Fibroblast of lung (primary cell): ENCODE data around the gene MINPP1. TPM values are rescaled to one million over a fixed set of nuclear protein-coding genes. Genes with fewer than 3 reads are reported as not detected.

Experiments used
- DNase-seq, 2 donors: peaks; one replicate each; pipeline versions ENCODE4 v3.0.0 to v3.0.0-alpha.2; 2010; ENCODE audit warnings: low read depth in 2 of 2
- H2AFZ ChIP-seq: 2 replicates; pipeline ENCODE4 v1.5.1; 2012; ENCODE audit warnings: low read length, control low read depth, inconsistent platforms
- H3K27ac ChIP-seq: 2 replicates; pipeline ENCODE4 v1.5.1; 2011; ENCODE audit warnings: low read length, control low read depth; ENCODE audit not compliant: insufficient read depth
- H3K27me3 ChIP-seq: 2 replicates; pipeline ENCODE4 v1.5.1; 2011; ENCODE audit warnings: mild to moderate bottlenecking, low read length; ENCODE audit not compliant: control insufficient read depth, insufficient read depth
- H3K36me3 ChIP-seq: 2 replicates; pipeline ENCODE4 v1.5.1; 2011; ENCODE audit warnings: low read length; ENCODE audit not compliant: control insufficient read depth, insufficient read depth
- H3K4me1 ChIP-seq: 2 replicates; pipeline ENCODE4 v1.5.1; 2011; ENCODE audit warnings: low read length; ENCODE audit not compliant: control insufficient read depth, insufficient read depth; ENCODE audit errors: extremely low read depth
- H3K4me2 ChIP-seq: 2 replicates; pipeline ENCODE4 v1.5.1; 2011; ENCODE audit warnings: low read length, control low read depth; ENCODE audit not compliant: insufficient read depth; ENCODE audit errors: extremely low read depth
- H3K4me3 ChIP-seq, 4 experiments: fragments of 200-600 bp in 1 of 4; sonication (generic) in 1 of 4; replicated peaks in 1 of 4; 2 replicates each; pipeline ENCODE4 v1.5.1; 2011 to 2016; ENCODE audit warnings: low read length in 4 of 4, low read depth in 3 of 4, mild to moderate bottlenecking in 3 of 4, control low read depth in 2 of 4, inconsistent platforms in 1 of 4, mixed read lengths in 1 of 4; ENCODE audit not compliant: insufficient read depth in 1 of 4; ENCODE audit errors: control extremely low read depth in 1 of 4
- H3K79me2 ChIP-seq: 2 replicates; pipeline ENCODE4 v1.5.1; 2012; ENCODE audit warnings: mild to moderate bottlenecking, low read length, inconsistent platforms; ENCODE audit not compliant: control insufficient read depth, insufficient read depth
- H3K9ac ChIP-seq: 2 replicates; pipeline ENCODE4 v1.5.1; 2011; ENCODE audit warnings: mild to moderate bottlenecking, low read length, control low read depth; ENCODE audit not compliant: insufficient read depth
- H3K9me3 ChIP-seq: 2 replicates; pipeline ENCODE4 v1.5.1; 2012; ENCODE audit warnings: low read depth, low read length; ENCODE audit not compliant: control insufficient read depth, insufficient read depth
- H4K20me1 ChIP-seq: 2 replicates; pipeline ENCODE4 v1.5.1; 2011; ENCODE audit warnings: low read length; ENCODE audit not compliant: control insufficient read depth, insufficient read depth; ENCODE audit errors: extremely low read depth
- EZH2 ChIP-seq: IDR thresholded peaks from 2 replicates; pipeline ENCODE4 v1.5.1; 2012; ENCODE audit warnings: low read length, control low read depth, mild to moderate bottlenecking; ENCODE audit errors: missing control alignments
- polyA plus RNA-seq, 2 donors: library from polyadenylated mRNA; depleted of rRNA in 1 of 2; stranded (reverse) in 1 of 2; unstranded in 1 of 2; fragments of >200 nt; gene quantifications; 2 replicates each; pipeline ENCODE4 v1.2.1, GENCODE V29; 2011 to 2012; ENCODE audit warnings: missing spikeins in 1 of 2
- total RNA-seq: library from RNA; depleted of rRNA; stranded (reverse); fragments of >200 nt; gene quantifications from 2 replicates; pipeline ENCODE4 v1.2.1, GENCODE V29; 2014
- TF ChIP-seq, protein P1 (sequence below), 2 donors: IDR thresholded peaks in 1 of 2; conservative IDR thresholded peaks in 1 of 2; 1 replicate in 1 of 2; 2 replicates in 1 of 2; pipeline ENCODE4 v1.5.1; 2011 to 2012; ENCODE audit warnings: low read length in 2 of 2, control low read depth in 1 of 2, inconsistent platforms in 1 of 2, low read depth in 1 of 2, mild to moderate bottlenecking in 1 of 2

The MINPP1 gene
- total and polyA plus RNA-seq, 2 donors (not counting 1 experiment from before 2014, with no cell fraction given) = 18.5 to 24.4 TPM

DNA sequence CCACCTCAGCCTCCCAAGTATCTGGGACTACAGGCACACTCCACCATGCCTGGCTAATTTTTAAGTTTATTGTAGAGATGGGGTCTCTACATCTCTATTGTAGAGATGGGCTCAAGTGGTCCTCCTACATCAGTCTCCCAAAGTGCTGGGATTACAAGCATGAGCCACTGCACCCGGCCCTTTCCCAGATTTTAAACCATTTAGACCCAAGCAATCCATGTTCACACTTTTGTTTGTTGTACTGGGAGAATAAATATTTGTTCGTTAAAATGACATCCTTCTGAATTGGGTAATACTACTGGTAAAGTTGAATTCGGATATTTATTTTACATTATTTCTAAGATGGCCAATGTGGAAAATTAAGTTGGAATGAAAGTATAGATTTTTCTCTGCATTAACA is 52.7 kb downstream of the MINPP1 start:
- DNase-seq = no peak
- no peaks in the 10 kb centered on the region for H3K27me3 ChIP-seq
- TF ChIP-seq, protein P1, sequence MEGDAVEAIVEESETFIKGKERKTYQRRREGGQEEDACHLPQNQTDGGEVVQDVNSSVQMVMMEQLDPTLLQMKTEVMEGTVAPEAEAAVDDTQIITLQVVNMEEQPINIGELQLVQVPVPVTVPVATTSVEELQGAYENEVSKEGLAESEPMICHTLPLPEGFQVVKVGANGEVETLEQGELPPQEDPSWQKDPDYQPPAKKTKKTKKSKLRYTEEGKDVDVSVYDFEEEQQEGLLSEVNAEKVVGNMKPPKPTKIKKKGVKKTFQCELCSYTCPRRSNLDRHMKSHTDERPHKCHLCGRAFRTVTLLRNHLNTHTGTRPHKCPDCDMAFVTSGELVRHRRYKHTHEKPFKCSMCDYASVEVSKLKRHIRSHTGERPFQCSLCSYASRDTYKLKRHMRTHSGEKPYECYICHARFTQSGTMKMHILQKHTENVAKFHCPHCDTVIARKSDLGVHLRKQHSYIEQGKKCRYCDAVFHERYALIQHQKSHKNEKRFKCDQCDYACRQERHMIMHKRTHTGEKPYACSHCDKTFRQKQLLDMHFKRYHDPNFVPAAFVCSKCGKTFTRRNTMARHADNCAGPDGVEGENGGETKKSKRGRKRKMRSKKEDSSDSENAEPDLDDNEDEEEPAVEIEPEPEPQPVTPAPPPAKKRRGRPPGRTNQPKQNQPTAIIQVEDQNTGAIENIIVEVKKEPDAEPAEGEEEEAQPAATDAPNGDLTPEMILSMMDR (conservative IDR thresholded peaks at IDR 0.05 in 1 of 2, IDR thresholded peaks at IDR 0.05 in 1 of 2; ENCODE audit: low read depth in 1 of 2, low read length in 2 of 2) = no peak
- TF ChIP-seq EZH2 = no peak

DNA sequence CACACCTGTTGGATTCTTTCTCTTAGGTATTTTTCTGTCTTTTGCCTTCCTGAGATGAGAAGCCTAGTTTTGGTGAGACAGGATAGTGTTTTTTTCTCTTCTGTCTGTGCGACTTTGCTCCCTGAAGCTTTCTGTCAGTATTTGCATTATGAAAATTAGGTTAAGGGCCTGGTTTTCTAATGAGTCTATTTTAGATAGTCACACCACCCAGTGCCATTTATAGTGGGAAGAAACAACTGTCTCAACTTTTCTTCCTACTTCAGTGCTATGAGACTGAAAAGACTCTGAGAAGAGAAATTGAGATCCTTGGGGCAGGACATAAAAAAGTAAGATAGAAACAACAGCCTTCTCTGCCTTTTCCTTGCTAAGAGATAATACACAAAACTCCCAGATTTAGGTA is 53.6 kb downstream of the MINPP1 start:
- Histone ChIP-seq H3K9ac (no peak overlapping the region), H3K79me2 (no peaks in the 10 kb centered on the region)
- TF ChIP-seq, protein P1 (conservative IDR thresholded peaks at IDR 0.05 in 1 of 2, IDR thresholded peaks at IDR 0.05 in 1 of 2; ENCODE audit: low read depth in 1 of 2, low read length in 2 of 2) = no peak
- no peak for TF ChIP-seq EZH2

More for the DNA sequence above, 52.7 kb downstream of the MINPP1 start:
- no peak overlapping the region for H3K4me2 ChIP-seq
- peaks cover 2% of the 10 kb centered on the region for H3K4me1 ChIP-seq
- H3K4me3 ChIP-seq = no peak overlapping the region
- H3K27ac ChIP-seq = no peak overlapping the region
- no peak overlapping the region for H3K9ac ChIP-seq
- H2AFZ ChIP-seq = no peak overlapping the region
- H3K9me3 ChIP-seq = no peaks in the 10 kb centered on the region
- H3K79me2 ChIP-seq = no peaks in the 10 kb centered on the region
- no peaks in the 10 kb centered on the region for H4K20me1 ChIP-seq
- no peaks in the 10 kb centered on the region for H3K36me3 ChIP-seq

DNA sequence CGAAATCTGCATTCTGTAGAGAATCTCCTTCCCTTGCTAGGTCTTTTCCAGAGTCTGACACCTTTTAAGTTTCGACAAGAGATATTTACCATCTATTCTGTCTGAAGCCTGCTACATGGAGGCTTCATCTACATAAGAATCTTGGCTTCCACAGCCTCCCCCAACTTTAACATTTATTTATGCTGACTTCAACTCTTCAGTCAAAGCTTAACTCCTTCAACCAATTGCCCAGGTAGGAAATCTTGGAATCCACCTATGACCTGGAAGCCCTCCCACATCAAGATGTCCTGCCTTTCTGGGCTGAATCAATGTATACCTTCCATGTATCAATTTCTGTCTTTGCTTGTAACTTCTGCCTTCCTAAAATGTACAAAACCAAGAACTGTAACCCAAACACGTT is 54.7 kb downstream of the MINPP1 start:
- no peaks in the 10 kb centered on the region for H3K9me3 ChIP-seq
- TF ChIP-seq, protein P1 (conservative IDR thresholded peaks at IDR 0.05 in 1 of 2, IDR thresholded peaks at IDR 0.05 in 1 of 2; ENCODE audit: low read depth in 1 of 2, low read length in 2 of 2) = no peak
- no peak for TF ChIP-seq EZH2
- H3K4me3 ChIP-seq = no peak overlapping the region
- H2AFZ ChIP-seq = no peak overlapping the region
- no peak overlapping the region for H3K4me2 ChIP-seq
- H3K36me3 ChIP-seq = no peaks in the 10 kb centered on the region
- no peaks in the 10 kb centered on the region for H4K20me1 ChIP-seq
- DNase-seq = no peak
- no peaks in the 10 kb centered on the region for H3K79me2 ChIP-seq
- no peaks in the 10 kb centered on the region for H3K4me1 ChIP-seq
- no peaks in the 10 kb centered on the region for H3K27me3 ChIP-seq
- H3K9ac ChIP-seq = no peak overlapping the region
- no peak overlapping the region for H3K27ac ChIP-seq

More for the DNA sequence above, 53.6 kb downstream of the MINPP1 start:
- H3K27ac ChIP-seq = no peak overlapping the region
- no peaks in the 10 kb centered on the region for H3K27me3 ChIP-seq
- no peaks in the 10 kb centered on the region for H4K20me1 ChIP-seq
- H3K4me1 ChIP-seq = no peaks in the 10 kb centered on the region
- H3K4me2 ChIP-seq = no peak overlapping the region
- H3K9me3 ChIP-seq = no peaks in the 10 kb centered on the region
- no peak overlapping the region for H2AFZ ChIP-seq
- DNase-seq = no peak
- no peaks in the 10 kb centered on the region for H3K36me3 ChIP-seq
- H3K4me3 ChIP-seq = no peak overlapping the region
